ENCODE results near the gene DHX9.

Gene DHX9

DNA sequence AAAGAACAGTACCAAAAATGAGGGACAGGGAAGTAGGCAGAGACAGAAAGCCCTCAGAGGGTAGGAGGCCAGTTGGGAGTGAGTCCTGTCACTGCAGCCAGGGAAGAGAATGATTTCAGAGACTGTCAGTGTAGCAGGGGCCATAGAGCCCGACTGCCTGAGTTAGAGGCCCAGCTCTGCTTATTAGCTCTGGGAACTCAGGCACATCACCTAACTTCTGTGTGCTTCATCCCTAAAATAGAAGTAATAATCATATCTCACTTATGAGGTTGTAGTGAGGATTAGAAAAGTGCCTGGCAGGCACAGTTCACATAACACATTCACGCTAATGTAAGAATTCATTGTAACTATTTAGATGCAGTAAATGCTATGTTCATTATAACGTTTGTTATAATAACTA lies 31.2 kb upstream of the DHX9 start:
- Histone ChIP-seq H3K4me1 (no peaks in the 10 kb centered on the region), H2AFZ (no peak overlapping the region), H3K4me2 (ENCODE audit: low read length) (no peak overlapping the region), H3K79me2 (no peaks in the 10 kb centered on the region), H3K27me3 (ENCODE audit: control insufficient read depth, insufficient read depth, low read length) (no peaks in the 10 kb centered on the region), H3K27ac (no peak overlapping the region), H3K9ac (no peak overlapping the region), H3K9me3 (ENCODE audit: control insufficient read depth, low read length) (no peaks in the 10 kb centered on the region), H3K36me3 (ENCODE audit: control insufficient read depth, insufficient read depth, low read length) (no peaks in the 10 kb centered on the region), H3K4me3 (ENCODE audit: low read depth, low read length) (no peak overlapping the region)
- TF ChIP-seq, protein P1, sequence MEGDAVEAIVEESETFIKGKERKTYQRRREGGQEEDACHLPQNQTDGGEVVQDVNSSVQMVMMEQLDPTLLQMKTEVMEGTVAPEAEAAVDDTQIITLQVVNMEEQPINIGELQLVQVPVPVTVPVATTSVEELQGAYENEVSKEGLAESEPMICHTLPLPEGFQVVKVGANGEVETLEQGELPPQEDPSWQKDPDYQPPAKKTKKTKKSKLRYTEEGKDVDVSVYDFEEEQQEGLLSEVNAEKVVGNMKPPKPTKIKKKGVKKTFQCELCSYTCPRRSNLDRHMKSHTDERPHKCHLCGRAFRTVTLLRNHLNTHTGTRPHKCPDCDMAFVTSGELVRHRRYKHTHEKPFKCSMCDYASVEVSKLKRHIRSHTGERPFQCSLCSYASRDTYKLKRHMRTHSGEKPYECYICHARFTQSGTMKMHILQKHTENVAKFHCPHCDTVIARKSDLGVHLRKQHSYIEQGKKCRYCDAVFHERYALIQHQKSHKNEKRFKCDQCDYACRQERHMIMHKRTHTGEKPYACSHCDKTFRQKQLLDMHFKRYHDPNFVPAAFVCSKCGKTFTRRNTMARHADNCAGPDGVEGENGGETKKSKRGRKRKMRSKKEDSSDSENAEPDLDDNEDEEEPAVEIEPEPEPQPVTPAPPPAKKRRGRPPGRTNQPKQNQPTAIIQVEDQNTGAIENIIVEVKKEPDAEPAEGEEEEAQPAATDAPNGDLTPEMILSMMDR (IDR thresholded peaks at IDR 0.05) = no peak

DNA sequence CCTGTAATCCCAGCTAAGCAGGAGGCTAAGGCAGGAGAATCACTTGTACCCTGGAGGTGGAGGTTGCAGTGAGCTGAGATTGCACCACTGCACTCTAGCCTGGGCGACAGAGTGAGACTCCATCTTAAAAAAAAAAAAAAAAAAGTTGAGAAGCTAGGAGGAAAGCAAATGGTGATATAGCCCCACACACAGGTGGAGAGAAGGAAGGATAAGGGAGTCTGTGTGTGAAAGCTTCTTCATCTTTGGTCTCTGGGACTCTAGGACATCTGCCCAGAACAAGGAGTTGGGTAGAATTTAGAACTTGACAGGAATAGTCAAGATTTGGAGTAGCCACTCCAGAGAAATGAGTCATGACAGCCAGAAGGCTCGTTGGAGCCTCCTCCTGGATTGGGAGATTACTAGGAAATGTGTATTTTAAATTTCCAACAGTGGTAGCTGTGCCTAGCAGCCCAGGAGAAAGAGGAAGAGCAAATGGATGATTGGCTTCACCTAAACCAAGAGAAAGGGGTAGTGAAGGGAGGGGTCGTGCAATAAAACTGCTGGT lies 29.7 kb upstream of the DHX9 start:
- TF ChIP-seq, protein P1 (IDR thresholded peaks at IDR 0.05) = no peak
- Histone ChIP-seq H3K27me3 (ENCODE audit: control insufficient read depth, insufficient read depth, low read length) (no peaks in the 10 kb centered on the region), H2AFZ (no peak overlapping the region), H3K9me3 (ENCODE audit: control insufficient read depth, low read length) (no peaks in the 10 kb centered on the region), H3K79me2 (no peaks in the 10 kb centered on the region), H3K27ac (no peak overlapping the region), H3K4me3 (ENCODE audit: low read depth, low read length) (no peak overlapping the region), H3K36me3 (ENCODE audit: control insufficient read depth, insufficient read depth, low read length) (no peaks in the 10 kb centered on the region), H3K9ac (no peak overlapping the region), H3K4me1 (no peaks in the 10 kb centered on the region), H3K4me2 (ENCODE audit: low read length) (no peak overlapping the region)

DNA sequence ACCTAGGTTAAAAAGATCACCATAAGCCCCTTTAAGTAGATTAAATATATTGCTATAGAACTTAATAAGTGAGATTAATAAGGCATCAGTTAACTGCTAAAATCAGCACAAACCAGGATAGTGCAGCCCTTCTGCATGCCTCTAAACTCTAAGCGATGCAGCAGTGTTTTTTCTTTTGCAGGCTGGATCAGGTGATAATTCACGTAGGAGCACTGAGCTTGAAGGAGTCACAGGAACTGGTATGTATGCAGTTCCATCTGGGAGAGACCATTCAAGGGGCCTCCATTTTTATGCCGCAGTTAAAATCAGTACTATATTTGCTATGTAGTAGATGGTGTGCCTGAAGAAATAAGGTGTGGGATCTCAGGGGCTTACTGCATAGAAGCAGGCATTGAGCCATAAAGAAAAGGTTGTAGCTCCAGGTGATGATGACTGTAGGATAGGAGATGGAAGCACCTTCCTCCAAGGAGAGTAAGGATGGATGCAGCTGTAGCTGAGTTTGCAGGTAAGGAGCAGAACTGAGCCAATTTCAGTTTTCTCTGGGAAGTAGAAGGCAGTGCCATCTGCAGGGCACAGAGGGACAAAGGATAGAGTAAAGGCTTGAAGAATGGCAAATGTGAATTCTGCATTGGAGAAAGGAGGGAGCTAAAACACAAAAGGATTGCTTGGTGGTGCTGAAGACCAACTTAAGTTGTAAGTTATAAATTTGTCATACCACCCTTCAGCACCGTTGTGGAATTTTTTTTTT lies 27.0 kb upstream of the DHX9 start:
- no peak overlapping the region for H3K4me2 ChIP-seq (ENCODE audit: low read length)
- no peak overlapping the region for H3K4me3 ChIP-seq (ENCODE audit: low read depth, low read length)
- no peak overlapping the region for H2AFZ ChIP-seq
- no peaks in the 10 kb centered on the region for H3K4me1 ChIP-seq
- no peaks in the 10 kb centered on the region for H3K79me2 ChIP-seq
- H3K27me3 ChIP-seq (ENCODE audit: control insufficient read depth, insufficient read depth, low read length) = no peaks in the 10 kb centered on the region
- no peak overlapping the region for H3K27ac ChIP-seq
- TF ChIP-seq, protein P1 (IDR thresholded peaks at IDR 0.05) = no peak
- no peaks in the 10 kb centered on the region for H3K9me3 ChIP-seq (ENCODE audit: control insufficient read depth, low read length)
- H3K9ac ChIP-seq = no peak overlapping the region
- no peaks in the 10 kb centered on the region for H3K36me3 ChIP-seq (ENCODE audit: control insufficient read depth, insufficient read depth, low read length)

DNA sequence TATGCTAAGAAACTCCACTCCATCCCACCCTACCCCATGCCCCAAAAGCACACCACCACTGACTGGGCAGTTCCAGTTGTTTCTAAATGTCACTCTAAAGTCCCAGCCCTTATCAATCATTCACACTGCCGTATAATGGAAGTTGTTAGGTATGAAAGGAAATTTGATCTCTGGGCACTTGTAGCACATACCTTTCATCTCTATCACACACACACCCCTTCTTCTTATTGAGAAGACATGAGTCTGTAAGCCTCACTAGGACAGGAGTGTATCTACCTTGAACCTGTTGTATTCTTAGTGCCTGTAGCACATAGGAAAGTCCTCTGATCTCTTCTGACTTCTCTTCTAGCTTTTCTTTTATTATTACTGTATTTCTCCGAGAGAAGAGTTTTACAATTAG lies 22.3 kb upstream of the DHX9 start:
- no peaks in the 10 kb centered on the region for H3K4me1 ChIP-seq
- no peak overlapping the region for H3K4me3 ChIP-seq (ENCODE audit: low read depth, low read length)
- no peak overlapping the region for H3K4me2 ChIP-seq (ENCODE audit: low read length)
- H3K79me2 ChIP-seq = no peaks in the 10 kb centered on the region
- TF ChIP-seq, protein P1 (IDR thresholded peaks at IDR 0.05) = no peak
- no peaks in the 10 kb centered on the region for H3K36me3 ChIP-seq (ENCODE audit: control insufficient read depth, insufficient read depth, low read length)
- no peak overlapping the region for H3K9ac ChIP-seq
- H3K27ac ChIP-seq = no peak overlapping the region
- H3K9me3 ChIP-seq (ENCODE audit: control insufficient read depth, low read length) = no peaks in the 10 kb centered on the region
- no peak overlapping the region for H2AFZ ChIP-seq
- no peaks in the 10 kb centered on the region for H3K27me3 ChIP-seq (ENCODE audit: control insufficient read depth, insufficient read depth, low read length)

DNA sequence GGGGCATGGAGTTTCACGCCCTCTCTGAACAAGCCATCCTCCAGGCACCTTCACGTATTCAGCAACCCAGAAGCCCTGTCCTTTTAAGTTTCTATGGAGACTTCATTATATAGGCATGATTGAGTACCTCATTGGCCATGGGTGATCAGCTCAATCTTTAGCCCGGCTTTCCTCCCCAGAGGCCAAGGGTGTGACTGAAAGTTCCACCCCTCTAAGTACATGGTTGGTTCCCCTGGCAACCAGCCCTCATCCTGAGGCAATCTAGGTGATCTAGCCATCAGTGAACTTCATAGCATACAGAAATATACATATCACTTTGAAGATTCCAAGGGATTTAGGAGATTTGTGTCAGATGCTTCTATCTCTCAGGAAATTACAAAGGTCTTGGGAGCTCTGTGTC lies 21.3 kb upstream of the DHX9 start:
- Histone ChIP-seq H3K36me3 (ENCODE audit: control insufficient read depth, insufficient read depth, low read length) (no peaks in the 10 kb centered on the region), H3K27ac (no peak overlapping the region), H3K4me1 (no peaks in the 10 kb centered on the region), H3K4me3 (ENCODE audit: low read depth, low read length) (no peak overlapping the region), H3K27me3 (ENCODE audit: control insufficient read depth, insufficient read depth, low read length) (no peaks in the 10 kb centered on the region), H3K79me2 (no peaks in the 10 kb centered on the region), H2AFZ (no peak overlapping the region), H3K9me3 (ENCODE audit: control insufficient read depth, low read length) (no peaks in the 10 kb centered on the region), H3K9ac (no peak overlapping the region), H3K4me2 (ENCODE audit: low read length) (no peak overlapping the region)
- TF ChIP-seq, protein P1 (IDR thresholded peaks at IDR 0.05) = no peak
